Tracheal epithelial cell (primary cell): ENCODE results near the gene METTL17. TPM values are rescaled to one million over a fixed set of nuclear protein-coding genes. Genes with fewer than 3 reads are reported as not detected.

Experiments
- total RNA-seq: library from RNA; depleted of rRNA; stranded (reverse); fragments of >200 nt; gene quantifications from 2 replicates; pipeline ENCODE4 v1.2.1, GENCODE V29; 2014

The METTL17 gene, protein sequence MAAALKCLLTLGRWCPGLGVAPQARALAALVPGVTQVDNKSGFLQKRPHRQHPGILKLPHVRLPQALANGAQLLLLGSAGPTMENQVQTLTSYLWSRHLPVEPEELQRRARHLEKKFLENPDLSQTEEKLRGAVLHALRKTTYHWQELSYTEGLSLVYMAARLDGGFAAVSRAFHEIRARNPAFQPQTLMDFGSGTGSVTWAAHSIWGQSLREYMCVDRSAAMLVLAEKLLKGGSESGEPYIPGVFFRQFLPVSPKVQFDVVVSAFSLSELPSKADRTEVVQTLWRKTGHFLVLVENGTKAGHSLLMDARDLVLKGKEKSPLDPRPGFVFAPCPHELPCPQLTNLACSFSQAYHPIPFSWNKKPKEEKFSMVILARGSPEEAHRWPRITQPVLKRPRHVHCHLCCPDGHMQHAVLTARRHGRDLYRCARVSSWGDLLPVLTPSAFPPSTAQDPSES
- 47.2 and 64.6 TPM in 2 replicates for total RNA-seq

DNA sequence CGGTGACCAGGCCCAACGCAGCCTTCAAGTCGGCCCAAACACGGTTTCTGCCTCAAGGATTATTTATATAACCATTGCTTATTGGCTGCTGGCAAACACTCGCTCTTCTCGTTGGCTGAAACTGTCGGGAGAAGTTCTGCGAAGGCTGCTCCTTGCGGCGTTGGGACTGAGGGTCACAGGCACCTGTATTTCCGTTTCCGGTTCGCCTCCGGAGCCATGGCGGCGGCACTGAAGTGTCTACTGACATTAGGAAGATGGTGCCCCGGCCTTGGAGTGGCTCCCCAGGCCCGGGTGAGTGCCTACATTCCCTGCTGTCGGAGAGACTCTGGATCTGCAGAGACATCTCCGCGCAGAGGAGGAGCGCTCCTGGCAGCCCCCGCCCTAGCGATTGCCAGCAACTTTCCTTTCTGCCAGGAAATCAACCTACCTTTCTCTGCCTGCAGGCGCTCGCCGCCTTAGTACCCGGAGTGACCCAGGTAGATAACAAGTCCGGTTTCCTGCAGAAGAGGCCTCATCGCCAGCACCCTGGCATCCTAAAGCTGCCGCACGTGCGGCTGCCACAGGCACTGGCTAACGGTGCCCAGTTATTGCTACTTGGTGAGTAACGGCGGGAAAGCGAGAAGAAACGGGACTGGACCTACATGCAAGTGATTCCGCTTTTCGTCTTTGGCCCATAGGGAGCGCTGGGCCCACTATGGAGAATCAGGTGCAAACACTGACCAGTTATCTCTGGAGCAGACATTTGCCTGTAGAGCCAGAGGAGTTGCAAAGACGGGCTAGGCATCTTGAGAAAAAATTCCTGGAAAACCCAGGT, at the start of gene METTL17:
METTL17 (plus strand) TSS at position 194 of the 814 bp plus-strand sequence; CDS start at position 217, 23 bp downstream.

DNA sequence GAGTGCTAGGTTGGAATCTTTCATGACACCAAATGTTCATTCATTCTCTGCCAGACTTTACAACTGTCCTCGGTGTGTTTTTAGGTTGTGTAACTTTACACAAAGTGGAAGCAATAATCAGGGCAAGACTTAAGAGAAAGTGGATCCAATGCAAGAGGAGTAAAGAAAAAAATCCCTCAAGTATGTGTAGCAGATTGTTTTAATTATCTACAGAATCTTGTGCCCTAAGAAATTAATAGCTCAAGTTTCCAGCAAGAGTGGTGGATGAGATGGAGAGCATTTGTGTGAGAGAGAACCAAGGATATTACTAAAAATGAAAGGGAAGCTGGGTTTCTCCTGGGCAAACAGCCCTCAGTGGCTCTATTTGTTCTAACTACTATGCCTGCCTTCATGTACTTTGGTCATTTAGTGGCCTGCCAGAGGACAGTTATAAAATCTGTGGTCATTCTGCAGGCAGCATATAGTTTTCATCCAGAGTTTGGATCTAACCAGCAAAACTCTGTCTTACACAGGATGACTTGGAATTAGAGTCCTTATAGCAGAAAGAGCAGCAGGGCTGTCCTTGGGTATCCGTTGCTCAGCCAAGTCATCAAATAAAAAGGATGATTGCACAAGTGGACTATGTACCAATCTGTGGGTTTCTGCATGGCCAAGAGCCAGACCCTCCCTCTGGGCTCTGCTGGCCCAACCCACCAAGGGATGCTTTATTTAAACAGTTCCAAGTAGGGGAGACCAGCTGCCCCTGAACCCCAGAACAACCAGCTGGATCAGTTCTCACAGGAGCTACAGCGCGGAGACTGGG, 34.8 kb upstream of the METTL17 start, which contains the start of gene RNASE2:
RNASE2 (plus strand) TSS at position 752 of the 802 bp plus-strand sequence. CDS start 285 bp downstream, outside the sequence.

DNA sequence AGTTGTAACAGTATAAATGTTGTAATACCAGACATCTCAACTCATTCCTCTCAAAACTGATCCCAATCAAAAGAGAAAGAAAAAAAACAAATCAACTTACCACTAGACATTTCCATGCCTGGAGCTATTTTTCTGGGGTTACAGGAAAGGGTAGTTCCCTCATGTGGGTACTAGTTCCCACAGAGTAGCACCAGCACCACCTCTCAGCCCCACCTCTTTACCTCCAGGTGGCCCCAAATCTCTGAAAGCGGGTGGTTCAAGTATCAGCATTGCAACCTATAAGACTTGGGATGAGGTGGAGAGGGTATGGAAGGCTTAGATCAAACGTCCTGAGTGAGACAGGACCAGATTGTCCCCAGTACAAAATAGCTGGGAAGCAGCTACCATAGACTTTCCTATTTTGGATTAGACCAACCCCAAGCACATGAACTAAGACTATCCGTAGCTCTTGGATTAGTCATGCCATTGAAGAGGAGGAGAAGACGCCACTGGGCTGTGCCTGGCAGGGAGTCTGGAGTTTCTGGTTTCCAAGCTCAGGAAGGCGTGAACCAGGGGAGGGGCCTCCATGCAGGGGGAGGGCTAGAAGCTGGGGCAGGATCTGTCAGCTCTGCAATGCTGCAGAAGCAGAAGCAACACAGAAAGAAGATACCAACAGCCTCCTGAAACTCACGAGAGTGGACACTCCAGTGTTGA, 9.0 kb downstream of the METTL17 start, which contains the start of gene SLC39A2:
SLC39A2 (plus strand) TSS at position 620 of the 693 bp plus-strand sequence. CDS start 154 bp downstream, outside the sequence.

DNA sequence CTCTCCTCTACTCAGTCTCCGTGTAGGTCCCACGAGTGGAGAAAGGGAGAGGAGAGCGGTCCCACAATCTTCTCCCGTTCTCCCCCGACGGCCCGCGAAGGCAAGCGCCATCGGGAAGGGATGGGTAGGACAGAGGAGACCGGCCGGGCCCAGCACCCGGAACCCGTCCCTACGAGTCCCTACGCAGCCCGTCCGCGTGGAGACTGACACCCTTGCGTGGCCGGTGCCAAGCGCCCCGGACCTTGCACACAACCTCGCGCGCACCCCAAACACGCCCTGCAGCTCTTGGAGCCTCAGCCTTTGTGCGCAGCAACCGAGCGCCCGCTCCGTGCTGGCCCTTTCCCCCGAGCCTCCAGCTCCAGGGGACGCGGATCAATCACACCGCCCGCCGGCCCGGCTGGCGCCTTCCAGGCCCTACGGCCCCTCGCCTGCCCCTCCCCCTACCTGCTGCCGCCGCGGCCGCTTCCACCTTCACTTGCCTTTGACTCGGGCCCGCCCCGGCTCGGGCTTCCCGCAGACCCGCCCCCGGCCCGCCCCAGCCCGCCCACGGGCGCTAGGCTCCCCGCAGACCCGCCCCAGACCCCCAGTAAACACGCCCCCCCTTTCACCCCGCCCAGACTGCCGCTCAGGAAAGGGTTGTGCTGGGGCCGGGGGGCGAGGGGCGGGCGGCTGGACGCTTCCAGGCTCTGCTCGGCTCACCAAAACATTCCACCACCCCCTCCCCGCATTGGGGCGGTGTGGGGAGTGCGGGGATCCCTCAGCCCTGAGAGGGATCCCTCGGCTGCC, 35.0 kb downstream of the METTL17 start, which contains the start of gene NDRG2:
NDRG2 (minus strand) TSS at position 477 of the 786 bp plus-strand sequence. CDS start 1,746 bp downstream, outside the sequence.

DNA sequence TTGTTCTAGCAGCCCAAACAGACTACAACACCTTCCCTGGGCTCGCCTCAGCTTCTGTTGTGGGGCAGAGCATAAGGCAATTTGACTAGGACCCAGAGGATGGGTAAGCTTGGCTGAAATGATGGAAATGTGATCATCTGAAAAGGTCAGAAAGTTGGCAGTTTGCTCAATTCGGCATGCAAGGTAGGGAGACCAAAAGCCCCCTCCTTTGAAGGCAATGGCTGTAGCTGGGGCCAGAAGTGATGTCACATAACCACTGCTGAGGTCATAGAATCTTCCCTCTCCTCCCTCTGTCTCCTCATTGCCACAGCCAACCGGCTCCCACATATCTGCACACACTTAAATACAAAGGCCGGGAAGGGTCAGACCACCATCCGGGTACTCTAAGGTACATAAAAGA, 40.1 kb downstream of the METTL17 start, which contains the start of gene TPPP2:
TPPP2 (plus strand) TSS at position 301 of the 400 bp plus-strand sequence. CDS start 365 bp downstream, outside the sequence.

DNA sequence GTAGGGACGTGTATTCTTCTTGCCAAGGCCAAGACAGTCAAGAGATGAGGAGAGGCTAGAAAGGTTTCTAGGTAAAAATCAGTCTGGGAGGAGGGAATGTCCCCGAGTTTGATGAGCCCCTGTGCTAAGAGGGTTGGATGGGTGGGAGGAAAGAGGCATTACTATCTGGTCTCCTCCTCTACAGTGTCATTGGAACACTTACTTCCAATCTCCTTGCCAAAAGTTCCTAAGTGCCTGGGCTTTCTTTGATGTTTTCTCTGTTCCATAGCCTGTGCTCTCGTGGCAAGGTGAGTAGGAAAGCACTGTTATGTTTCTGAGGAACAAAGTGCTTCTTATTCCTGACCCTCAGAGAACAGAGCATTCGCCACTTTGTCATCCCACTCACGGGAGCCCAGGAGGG, 44.9 kb downstream of the METTL17 start, which contains the start of gene RNASE13:
RNASE13 (minus strand) TSS at position 101 of the 400 bp plus-strand sequence. CDS start 519 bp downstream, outside the sequence.

DNA sequence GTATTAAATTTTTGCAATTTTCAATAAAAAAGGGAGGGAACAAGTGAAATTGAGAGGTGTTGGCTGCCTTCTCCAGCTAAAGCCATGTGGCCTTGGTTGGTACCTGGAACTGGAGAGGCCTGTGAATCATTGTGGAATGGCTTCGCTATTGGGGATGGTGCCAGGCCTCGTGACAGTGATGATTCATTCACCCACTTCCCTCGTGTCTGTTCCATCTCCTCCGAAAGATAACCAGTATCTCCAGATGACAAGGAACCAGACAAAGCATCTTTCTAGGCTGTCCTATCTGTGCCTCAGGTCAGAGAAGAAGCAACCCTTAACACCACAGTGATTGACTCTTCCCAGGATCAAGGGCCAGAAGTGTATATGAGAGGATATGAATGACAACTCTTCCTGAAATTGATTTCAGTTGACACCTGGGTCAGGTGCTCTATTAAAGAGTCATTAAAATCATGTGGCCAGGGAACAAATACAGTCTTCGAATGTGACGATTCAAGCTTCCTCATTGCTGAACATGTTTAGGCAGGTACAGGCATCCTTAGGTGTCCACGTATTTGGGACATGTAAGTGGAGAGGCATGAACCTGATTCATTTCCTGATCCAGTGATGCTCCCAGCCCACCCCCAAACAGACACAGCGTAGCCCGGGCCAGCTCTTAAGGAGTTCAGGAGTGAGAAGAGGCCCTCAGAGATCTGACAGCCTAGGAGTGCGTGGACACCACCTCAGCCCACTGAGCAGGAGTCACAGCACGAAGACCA, 52.1 kb downstream of the METTL17 start, which contains the start of gene RNASE7:
RNASE7 (plus strand) TSS at position 687 of the 758 bp plus-strand sequence. CDS start 631 bp downstream, outside the sequence.

Other genes with a start within 250 kb of the METTL17 start
- not detected in 2 replicates for gene EDDM3A, start 244.1 kb upstream of the METTL17 start, total RNA-seq
- not detected in 2 replicates for gene EDDM3B, start 221.6 kb upstream of the METTL17 start, total RNA-seq
- gene RNASE6, start 208.7 kb upstream of the METTL17 start, total RNA-seq, result not detected in 2 replicates
- gene RNASE1, start 187.1 kb upstream of the METTL17 start, total RNA-seq, result 0.72 TPM in 1 of 2 replicates, not detected in the other
- gene RNASE3, start 98.6 kb upstream of the METTL17 start, total RNA-seq, result not detected in 2 replicates
- not detected in 2 replicates for gene RNASE2, start 34.5 kb upstream of the METTL17 start, total RNA-seq
- 0.48 TPM in 1 of 2 replicates, not detected in the other for gene SLC39A2, start 9.3 kb downstream of the METTL17 start, total RNA-seq
- gene NDRG2, start 35.1 kb downstream of the METTL17 start, total RNA-seq, result 11.8 and 13.2 TPM in 2 replicates
- gene TPPP2, start 40.2 kb downstream of the METTL17 start, total RNA-seq, result not detected in 2 replicates
- not detected in 2 replicates for gene RNASE13, start 44.8 kb downstream of the METTL17 start, total RNA-seq
- gene RNASE7, start 52.4 kb downstream of the METTL17 start, total RNA-seq, result 13.6 and 36.1 TPM in 2 replicates
- 0.72 TPM in 1 of 2 replicates, not detected in the other for gene RNASE8, start 67.8 kb downstream of the METTL17 start, total RNA-seq
- 11.5 and 18.3 TPM in 2 replicates for gene ARHGEF40, start 80.3 kb downstream of the METTL17 start, total RNA-seq
- 10.2 and 23.1 TPM in 2 replicates for gene ZNF219, start 108.7 kb downstream of the METTL17 start, total RNA-seq
- gene TMEM253, start 111.1 kb downstream of the METTL17 start, total RNA-seq, result 0.24 TPM in 1 of 2 replicates, not detected in the other
- gene OR5AU1, start 166.1 kb downstream of the METTL17 start, total RNA-seq, result not detected in 2 replicates